Stimulated activated CD4-positive, alpha-beta T cell treated with anti-CD3 and anti-CD28 coated beads, TNF-alpha, amount 100 ng/mL, for 48 hours (primary cell): ENCODE data around the gene RPUSD1.
A peak's percentile ranks its signal among the peaks of the same experiment; 100 is the strongest.

Experiments
- DNase-seq, 3 donors: peaks; one replicate each; pipeline ENCODE4 v3.0.0-alpha.2; 2020; ENCODE audit warnings: low read depth in 3 of 3

Gene RPUSD1

DNA sequence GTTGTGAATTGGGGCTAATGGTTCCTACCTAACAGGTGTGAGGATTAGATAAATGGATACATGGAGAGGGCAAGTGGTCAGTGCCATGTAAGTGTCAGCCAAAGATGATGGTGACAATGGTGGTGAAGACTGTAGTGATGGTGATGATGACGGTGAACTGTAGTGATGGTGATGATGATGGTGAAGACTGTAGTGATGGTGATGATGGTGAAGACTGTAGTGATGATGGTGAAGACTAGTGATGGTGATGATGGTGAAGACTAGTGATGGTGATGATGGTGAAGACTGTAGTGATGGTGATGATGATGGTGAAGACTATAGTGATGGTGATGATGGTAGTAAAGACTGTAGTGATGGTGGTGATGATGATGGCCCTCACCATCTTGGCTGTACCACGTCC lies 30.4 kb upstream of the RPUSD1 start:
- no peak for DNase-seq

DNA sequence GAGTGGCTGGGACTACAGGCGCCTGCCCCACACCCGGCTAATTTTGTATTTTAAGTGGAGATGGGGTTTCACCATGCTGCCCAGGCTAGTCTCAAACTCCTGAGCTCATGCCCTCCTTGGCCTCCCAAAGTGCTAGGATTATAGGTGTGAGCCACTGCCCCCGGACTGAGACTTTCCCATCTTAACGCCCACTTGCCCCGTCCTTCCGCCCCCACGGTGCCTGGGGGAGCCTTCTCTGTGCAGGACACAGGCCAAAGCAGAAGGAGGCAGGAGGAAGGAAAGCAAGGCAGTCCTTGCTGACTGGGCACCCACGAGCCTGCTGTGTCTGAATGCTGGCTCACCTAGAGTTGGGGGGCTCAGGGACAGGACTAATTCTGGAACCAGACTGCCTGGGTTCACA lies 30.0 kb upstream of the RPUSD1 start:
- DNase-seq = no peak

DNA sequence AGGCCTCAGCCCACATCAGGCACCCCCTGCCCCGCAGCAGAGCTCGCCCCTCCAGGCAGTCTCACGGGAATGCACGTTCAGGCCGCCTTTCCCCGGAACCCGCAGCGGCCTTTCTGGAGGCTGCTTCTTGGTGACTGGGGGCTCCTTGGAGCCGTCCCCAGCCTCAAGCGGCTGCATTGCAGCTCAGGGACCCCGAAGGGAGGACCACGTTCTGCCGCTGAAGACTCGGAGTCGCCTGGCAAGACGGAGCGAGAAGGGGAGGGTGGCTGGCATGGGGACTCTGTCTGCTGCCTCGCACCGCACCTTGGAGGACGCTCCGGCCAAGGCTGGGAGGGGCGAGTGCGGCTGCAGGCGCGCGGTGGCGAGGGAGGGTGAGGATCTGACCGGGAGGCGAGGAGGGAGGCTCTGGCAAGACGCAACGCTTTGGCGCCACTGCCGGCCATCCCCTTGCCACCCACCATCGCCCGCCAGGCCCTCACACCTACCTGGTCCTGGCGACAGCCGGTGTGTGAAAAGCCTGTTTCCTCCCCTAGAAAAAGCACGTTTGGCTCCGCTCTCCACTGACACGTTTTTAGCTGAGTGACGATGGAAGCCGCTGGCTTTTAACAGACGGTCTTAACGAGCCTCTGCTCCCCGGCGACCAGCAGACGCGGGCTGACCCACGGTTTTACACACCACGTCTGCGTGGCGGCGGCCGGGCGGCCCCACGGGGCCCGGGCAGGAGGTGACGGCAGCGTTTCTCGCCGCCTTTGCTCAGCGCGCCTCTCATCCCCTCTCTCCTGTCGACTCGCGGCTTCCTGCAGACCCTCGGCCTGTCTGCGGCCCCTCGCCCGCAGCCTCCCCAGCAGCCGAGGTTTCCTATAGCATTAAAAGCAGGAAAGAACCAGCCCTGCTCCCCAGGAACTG lies 29.1 kb upstream of the RPUSD1 start:
- no peak for DNase-seq

DNA sequence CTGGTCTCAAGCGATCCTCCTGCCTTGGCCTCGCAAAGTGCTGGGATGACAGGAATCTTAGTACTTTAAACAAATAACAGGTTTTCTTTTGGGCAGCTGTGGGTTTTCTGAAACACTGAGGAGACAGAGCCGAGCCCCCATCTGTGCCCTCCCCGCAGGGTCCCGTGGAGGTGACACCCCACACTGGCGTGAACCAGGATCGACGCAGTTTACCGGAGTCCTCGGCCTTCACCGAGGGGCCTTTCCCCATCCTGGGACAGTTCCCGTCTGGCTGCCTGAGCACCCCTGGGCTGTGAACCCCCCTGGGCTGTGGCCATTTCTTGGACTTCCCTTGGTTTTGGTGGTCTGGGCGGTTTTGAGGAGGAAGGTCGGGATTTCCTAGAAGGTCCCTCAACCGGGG lies 27.7 kb upstream of the RPUSD1 start:
- DNase-seq = no peak

DNA sequence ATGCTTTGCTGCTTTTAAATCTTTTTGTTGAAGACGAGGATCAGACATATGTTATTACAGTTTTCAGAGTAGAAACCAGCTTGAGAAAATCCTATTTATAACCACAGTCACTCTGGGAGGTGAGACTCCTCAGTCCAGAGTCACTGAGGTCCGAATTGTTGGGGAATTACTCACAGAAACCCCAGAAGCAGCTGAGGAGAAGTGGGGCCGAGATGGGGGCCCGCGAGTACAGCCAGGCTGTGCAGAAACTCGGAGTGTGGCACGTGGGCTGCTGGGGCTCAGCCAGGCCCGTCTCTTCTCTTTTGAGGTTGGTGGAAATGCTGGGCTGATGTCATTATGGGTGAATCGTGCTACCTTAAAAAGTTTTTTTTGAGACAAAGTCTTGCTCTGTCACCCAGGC lies 26.8 kb upstream of the RPUSD1 start:
- no peak for DNase-seq

DNA sequence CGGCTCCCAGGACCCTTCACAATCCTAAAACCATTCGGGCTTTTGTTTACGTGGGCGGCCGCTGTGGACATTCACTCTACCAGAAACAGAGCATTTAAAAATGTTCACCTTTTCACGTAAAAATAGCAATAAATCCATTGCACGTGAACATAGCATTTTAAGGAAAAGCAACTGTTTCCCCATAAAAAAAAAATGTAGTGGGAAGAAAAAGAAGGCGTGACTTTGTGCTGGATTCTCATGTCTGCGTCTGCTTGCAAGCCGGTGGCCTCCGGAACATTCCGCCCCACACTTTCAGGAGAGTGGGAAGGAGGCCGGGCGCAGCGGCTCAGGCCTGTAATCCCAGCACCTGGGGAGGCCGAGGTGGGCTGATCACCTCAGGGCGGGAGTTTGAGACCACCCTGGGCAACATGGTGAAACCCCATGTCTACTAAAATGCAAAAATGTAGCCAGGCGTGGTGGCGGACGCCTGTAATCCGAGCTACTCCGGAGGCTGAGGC lies 25.8 kb upstream of the RPUSD1 start:
- no peak for DNase-seq

DNA sequence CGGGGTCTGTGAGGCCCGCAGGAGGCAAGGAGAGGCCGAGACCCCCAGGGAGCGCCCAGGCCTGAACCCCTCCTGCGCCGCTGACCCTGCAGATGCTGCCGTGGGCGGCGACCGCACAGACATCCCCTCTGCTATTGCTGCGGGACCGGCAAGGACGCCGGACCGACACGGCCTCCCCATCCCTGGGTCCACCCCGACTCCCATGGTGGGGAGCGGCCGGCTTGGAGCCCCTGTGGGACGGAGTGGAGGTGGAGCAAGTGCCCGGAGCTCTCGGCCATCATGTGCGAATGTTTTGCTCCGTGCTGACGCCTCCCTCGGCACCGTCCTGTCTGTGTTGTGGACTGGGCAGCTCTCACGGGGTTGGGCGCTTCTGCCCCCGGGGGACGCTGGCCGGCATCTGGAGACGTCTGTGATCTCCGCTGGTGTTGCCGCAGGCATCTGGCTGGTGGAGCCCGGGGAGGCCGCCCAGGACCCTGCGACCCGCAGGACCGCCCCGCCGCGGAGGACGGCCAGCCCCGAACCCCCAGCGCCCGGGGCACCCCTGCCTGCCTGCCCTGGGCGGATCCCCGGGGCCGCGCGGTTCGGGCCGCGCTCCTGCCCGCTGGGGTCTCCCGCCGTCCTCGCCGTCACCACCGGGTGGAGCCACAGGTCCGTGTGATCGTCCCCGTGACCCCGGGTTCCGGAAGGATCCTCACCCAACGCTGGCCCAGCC lies 25.2 kb upstream of the RPUSD1 start:
- peak in 2 of 3 donors; percentile 39 to 48 for DNase-seq

DNA sequence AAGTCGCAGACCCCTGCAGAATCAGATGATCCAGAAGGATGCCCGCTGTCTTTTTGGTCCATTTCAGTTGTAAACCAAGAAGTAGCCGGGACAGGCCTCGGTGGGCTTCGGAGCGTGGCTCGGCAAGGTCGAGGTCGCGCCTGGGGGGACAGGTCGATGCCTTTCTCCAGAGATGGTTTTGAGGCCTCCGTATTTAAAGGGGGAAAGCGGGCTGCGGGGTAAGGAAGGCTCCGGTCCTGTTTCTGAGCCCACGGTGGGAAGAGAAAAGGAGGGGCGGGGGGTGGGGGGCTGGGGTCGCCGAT lies 19.9 kb upstream of the RPUSD1 start:
- DNase-seq = no peak

DNA sequence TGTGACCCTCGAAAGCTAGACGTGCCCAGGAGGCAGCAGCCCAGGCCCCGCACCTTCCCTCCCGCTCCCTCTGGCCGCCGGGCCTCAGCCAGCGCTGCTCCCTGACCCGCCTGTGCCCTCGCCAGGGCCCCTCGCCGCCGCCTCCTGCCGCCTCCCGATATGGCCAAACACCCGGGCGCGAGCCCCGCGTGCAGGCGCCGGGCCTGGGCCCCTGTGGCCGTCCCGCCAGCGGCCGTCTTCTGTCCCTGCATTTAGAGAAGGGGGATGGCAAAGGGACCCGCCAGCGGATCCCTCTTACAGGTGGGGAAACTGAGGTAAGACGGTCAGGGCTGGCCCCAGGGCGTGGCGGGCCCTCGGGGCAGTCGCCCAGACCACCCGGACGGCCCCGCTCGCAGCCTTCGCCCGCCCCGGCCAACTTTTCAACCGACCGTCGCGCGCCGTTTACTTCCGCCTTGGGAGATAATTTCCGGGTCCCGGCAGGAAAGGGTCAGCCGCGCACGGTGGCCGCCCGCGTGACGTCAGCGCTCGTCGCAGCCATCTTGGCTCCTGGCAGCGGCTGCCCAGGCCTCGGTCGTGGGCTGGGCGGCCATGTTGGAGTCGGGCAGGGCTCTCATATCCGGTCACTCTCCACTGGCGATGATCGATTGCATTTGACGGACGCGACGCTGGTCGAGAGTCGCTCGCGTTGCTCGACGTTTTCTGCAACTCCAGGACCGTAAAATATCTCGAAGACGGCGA lies 19.3 kb upstream of the RPUSD1 start:
- peak; percentile 72 to 88 (median 76) for DNase-seq

DNA sequence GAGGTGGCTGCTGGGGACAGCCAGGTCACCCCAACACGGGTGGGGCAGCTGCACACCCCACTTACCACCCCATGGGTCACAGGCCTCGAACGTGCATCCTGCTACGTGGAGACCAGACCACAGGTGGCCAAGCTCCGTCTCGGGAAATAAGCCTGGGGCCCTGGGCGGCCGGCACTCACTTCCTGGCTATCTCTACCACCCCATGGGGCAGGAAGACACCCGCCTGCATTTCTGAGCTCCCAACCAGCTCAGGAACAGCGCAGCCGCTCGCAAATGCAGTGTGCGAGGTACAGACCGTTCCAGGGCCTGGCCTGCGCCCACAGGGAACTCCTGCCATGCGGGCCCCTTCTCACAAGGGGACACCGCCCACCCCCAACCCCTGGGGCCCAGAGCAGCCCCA lies 17.3 kb upstream of the RPUSD1 start:
- no peak for DNase-seq

DNA sequence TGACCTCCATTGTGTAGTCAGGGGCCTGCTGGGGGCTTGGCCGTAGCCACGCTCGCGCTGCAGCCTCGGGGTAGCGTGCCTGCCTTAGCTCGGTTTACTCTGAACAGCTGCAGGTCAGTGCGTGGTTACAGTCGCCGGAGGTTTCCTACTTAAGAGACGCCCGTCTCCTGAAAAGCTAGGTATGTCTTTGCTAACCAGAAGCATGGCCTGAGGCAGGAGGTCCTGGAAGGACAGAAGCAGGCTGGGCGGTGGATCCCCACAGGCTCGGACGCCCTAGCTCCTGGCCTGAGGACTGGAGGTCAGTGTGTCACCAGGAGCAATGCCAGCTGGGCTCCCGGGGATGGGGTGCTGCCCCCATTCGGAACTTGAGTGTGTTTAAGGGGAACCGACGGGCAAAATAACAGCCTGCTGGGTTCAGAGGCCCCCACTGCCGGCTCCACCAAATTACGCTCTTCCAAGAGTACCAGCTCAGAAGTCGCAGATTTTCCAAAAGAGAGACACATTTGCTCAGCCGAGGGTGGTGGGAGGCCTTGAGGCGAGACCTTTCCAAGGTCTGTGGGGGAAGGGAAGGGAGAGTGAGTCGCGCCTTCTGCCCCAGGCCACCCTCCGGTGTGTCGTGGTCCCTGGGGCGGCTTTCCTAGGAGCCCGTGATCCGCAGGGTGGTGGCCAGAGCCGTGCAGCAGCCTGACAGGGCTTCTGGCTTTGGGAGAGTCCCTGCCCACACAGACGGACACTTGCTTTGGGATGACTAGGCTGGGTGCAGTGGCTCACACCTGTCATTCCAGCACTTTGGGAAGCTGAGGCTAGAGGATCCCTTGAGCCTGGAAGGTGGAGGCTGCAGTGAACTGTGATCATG lies 16.2 kb upstream of the RPUSD1 start:
- DNase-seq = no peak

DNA sequence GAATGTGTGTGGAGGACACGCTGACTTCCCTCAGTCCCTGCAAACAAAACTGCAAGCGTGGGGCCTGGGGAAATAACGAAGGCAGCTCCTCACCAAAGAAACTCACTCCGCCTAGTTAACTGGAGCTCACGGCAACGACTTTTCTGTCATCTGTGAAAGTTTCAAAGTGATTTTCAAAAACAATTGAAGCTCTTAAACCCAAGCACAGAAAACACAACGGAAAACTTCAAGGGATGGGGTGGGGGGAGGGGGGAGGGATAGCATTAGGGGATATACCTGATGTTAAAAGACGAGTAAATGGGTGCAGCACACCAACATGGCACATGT lies 15.5 kb upstream of the RPUSD1 start:
- DNase-seq = no peak

DNA sequence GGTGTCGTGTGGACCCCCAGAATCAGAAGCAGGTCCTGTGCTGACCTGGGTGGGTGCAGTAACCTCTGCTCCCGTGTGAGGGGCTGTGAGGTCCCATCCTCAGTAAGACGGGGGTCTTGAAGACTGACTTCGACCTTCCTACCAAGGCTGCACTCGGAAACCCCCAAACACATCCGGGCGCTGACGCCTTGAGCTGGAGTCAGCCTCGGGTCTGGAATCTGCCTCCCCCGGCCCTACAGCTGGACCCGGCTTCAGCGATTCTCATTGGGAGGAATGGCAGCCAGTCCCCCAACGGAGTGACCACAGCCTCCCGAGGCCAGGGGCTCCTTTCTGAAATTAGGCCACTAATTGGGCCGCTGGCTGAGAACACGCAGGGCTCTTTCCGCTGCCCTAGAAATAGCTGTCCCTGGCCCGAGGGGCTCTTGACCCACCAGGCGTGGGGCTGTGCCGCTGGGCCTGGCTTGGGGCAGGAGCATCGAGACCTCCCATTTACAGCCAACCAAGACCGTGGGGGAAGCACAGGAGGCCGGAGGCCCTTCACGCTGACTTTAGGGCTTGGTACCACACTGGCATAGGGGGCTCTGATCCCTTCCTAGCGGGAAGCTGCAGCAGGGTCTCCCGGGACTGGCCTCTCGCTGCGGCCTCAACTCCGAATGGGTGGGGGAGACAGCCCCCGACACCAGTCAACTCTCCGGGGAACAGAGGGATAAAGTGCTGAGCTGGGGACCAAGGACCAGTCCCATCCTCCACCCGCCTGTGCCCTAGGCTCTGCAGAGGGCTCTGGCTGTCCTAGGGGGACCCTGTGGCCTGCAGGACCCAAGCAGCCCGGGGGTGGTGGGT lies 15.0 kb upstream of the RPUSD1 start:
- DNase-seq = no peak

DNA sequence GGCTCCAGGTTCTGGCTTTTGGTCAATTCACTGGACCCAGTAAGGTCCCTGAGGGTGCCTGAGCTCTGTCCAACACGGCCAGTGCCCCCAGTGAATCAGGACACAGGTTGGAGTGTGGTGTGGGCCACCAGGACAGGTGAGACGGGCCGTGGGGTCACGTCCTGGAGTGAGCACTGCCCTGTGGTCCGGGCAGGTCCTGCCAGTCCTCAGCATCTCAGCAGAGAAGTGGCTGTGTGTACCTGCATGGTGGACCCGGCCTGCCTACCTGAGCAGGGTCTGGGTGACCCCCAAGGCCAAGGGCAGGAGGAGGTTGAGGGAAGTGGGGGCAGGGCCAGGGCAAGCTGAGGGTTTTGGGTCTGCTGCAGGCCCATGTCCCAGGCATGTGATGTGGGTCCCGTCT lies 14.3 kb upstream of the RPUSD1 start:
- no peak for DNase-seq

DNA sequence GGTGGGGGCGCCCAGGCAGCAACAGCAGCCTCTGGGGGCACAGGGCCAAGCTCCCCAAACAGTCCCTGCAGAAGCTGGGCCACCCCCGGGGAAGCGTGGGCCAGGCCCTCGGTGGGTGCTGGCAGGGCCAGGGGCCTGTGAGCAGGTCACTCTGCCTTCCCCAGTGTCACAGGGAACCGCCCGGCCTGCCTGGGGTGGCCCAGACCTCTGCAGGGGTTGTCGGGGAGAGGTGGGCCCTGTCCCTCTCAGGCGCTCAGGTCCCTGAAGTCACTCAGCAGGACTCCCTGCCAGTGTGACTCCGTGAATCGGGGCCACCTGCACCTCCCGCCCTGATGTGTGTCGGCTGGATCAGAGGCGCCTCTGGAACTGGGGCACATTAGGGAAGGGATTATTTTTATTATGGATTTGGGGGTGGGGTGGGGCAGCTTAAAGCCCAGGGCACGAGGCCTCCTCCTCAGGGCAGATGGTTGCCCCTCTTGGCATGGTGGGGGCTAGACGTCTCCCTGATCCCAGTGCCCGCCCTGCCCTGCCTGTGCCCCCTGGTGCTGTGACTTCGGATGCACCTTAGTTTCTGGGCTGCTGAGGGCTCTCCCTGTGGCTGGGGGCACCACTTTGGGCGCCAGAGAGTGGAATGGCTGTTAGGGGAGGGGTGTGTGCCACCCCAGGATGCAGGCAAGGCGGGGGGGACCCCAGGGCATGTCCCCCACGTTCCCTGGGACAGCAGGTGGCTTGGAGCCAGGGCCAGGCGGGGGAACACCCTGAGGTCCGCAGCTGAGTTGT lies 13.6 kb upstream of the RPUSD1 start:
- DNase-seq = no peak

DNA sequence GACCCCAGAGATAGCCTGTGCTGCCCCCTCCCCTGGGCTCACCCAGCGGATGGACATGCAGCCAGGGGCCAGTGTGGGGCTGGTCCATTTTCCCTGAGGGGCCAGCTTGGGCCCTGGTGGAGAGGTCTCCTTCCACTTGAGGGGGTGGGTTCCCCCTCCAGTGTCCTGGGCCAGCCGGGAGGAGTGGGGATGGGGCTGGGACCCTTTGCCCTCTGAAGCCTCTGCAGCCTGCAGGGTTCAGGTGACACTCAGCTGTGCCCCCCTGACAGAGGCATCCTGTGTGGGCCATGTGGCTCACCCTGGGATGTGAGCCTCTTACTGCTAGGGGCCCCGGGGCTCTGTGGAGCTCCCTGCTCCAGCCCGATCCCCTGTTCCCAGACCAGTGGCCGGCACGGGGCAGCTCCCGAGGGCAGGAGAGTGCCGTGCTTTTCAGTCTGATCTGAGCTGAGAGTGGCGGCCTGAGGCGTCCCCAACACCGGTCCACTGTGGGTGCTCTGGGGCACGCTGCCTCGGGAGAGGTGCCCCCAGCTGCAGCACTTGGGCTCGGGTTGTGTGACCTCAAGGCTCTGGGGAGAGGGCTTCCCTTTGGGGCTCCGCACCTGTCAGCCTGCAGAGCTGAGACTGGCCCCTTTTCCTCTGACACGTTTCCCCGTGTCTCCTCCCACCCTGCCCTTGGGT lies 12.8 kb upstream of the RPUSD1 start:
- no peak for DNase-seq

DNA sequence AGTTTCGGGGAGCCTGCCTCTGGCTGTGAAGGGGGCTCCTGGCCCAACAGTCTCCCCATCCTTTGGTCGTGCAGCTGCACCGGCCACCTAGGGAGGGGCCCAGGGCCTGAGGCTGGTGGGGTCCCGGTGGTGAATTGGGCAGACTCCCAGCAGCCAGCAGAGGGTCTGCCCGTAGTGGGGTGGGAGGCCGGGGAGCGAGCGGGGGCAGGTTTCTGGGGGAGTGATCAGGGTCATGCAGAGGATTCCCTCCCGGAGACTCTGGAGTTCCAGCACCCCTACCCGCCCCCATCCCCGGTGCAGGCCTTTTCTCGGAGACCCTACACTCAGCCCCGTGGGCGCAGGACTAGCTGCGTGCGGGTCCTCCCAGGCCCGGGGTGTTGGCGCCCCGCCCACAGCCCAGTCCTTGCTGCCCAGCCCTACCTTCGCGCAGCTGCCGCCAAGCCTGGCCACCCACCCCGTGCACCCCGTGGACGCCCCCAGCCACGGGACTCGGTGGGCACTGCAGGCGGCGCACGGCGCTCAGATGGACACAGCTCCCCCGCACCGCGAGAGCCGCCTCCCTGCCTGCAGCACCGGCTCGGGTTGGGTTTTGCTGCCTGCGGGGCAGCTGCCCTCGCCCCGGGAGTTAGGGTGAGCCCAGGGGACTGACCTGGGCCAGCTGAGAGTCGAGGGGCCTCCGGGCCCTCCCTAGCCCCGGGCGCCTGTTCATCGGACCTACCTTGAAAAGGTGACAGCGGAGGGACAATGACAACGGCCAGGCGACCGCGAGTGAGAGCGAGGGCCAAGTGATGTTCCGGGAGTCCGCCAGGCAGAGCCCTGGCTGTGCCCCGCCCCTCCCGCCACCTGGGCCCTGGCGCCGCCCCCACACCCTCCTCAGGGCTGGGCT lies 12.0 kb upstream of the RPUSD1 start, which contains the start of gene GNG13:
TSS of gene GNG13 (minus strand) at position 787 of the 886 bp plus-strand sequence. CDS start 1,657 bp downstream, outside the sequence.
- no peak for DNase-seq
